Stimulated activated naive CD8-positive, alpha-beta T cell treated with anti-CD3 and anti-CD28 coated beads, Interleukin-15, amount 100 ng/mL, for 72 hours (primary cell): ENCODE measurements around the gene TMEM190.
"Not testable (repeated sequence)": the region's sequence is repeated elsewhere in the genome, so short reads cannot be mapped to it uniquely, and the experiment has no call there.

ENCODE experiments used
- ATAC-seq: fragments of 150-1000 bp; cut with Tn5 transposase; 2 replicates; pipeline ENCODE4 v1.10.0; 2021; ENCODE audit warnings: mild to moderate bottlenecking, moderate library complexity
- DNase-seq, 2 donors: peaks; one replicate each; pipeline ENCODE4 v3.0.0; 2021 to 2022
- H3K27ac Mint-ChIP-seq, 2 donors: one replicate each; pipeline ENCODE4 v1.8.0; 2022; ENCODE audit warnings: mild to moderate bottlenecking in 2 of 2, mixed read lengths in 2 of 2, moderate library complexity in 2 of 2
- H3K27me3 Mint-ChIP-seq: one replicate; pipeline ENCODE4 v1.8.0; 2022; ENCODE audit warnings: mixed read lengths
- H3K4me1 Mint-ChIP-seq: one replicate; pipeline ENCODE4 v1.8.0; 2022; ENCODE audit warnings: mild to moderate bottlenecking, mixed read lengths
- H3K4me3 Mint-ChIP-seq, 2 donors: one replicate each; pipeline ENCODE4 v1.8.0; 2022; ENCODE audit warnings: mild to moderate bottlenecking in 2 of 2, mixed read lengths in 2 of 2, moderate library complexity in 1 of 2
- H3K9me3 Mint-ChIP-seq, 2 donors: one replicate each; pipeline ENCODE4 v1.8.0; 2022; ENCODE audit warnings: mixed read lengths in 2 of 2

The TMEM190 gene

DNA sequence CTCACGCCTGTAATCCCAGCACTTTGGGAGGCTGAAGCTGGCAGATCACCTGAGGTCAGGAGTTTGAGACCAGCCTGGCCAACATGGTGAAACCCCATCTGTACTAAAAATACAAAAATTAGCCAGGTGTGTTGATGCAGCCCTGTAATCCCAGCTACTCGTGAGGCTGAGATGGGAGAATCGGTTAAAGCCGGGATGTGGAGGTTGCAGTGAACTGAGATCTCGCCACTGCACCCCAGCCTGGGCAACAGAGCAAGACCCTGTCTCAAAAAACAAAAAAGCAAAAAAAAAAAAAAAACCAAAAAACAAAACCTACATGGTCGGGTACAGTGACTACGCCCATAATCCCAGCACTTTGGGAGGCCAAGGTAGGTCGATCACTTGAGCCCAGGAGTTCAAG lies 32.6 kb downstream of the TMEM190 start:
- not testable (repeated sequence) for H3K27me3 Mint-ChIP-seq, DNase-seq, H3K4me3 Mint-ChIP-seq, ATAC-seq
- H3K4me1 Mint-ChIP-seq: peaks cover 37% of the 10 kb centered on the region
- H3K27ac Mint-ChIP-seq: peak overlapping the region in 1 of 2 donors; percentile 99
- H3K9me3 Mint-ChIP-seq: peaks cover 12 to 14% of the 10 kb centered on the region in 2 donors

DNA sequence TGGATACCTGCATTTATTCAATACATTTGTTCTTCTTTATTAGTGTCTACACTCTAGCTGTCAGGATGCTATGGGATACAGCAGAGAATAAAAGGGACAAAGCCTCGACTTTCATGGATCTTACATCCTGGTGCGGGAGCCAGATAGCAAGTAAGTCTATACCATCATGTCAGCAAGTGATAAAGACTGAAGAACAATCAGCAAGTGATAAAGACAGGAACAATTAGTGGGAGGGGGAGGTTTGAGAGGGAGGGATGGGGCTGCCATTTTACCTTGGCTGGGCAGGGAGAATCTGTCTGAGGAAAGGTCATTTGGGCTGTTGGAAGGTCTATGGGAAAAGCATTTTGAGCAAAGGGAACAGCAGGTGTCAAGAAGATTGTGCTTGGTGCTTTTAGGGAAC lies 33.5 kb downstream of the TMEM190 start:
- no peak overlapping the region for H3K27ac Mint-ChIP-seq
- H3K4me1 Mint-ChIP-seq: peaks cover 35% of the 10 kb centered on the region
- ATAC-seq (no peak), DNase-seq (no peak)
- peaks cover 7% of the 10 kb centered on the region for H3K27me3 Mint-ChIP-seq
- H3K4me3 Mint-ChIP-seq: no peak overlapping the region
- H3K9me3 Mint-ChIP-seq: peaks cover 12 to 14% of the 10 kb centered on the region in 2 donors

DNA sequence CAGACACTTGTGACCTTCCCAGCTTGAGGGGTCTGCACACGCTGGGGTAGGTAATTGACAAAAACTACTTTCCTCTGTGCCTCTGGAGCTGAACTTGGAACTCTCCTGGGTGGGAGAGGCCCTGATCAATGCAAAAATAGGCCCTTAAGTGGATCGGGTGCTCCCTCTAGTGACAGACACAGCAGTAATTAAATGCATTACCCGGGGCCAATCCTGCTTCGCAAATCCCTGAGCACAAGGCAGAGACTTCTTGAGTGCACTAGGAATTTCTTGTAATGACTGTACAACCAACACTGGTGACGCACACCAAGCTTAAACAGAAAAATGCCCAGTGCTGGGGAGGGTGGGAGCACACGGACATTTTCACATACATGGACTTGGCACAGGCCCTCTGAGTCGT lies 41.6 kb downstream of the TMEM190 start:
- peak; percentile 70 for ATAC-seq

DNA sequence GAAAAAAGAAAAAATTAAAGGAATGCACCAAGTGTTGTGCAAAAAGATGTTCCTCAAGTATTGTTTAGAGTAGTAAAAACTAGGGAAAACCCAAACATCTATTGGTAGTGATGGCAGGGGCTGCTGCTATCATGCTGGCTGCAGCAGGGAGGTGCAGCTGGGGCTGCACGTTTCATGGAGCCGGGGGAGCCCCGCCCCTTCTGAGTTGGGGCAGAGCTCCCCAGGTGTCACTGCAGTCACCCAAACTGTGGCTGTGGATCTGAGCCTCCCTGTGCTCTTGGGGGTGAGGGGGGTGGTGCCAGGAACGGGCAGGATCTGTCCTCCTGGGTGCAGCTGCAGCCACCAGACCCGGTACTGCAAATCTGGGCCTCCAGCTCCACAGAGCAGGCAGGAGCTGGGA lies 42.5 kb downstream of the TMEM190 start:
- H3K9me3 Mint-ChIP-seq: no peaks in the 10 kb centered on the region
- H3K27me3 Mint-ChIP-seq: no peaks in the 10 kb centered on the region
- no peak for DNase-seq
- peaks cover 21% of the 10 kb centered on the region for H3K4me1 Mint-ChIP-seq
- no peak for ATAC-seq
- H3K27ac Mint-ChIP-seq: no peak overlapping the region
- H3K4me3 Mint-ChIP-seq: no peak overlapping the region

More for the DNA sequence above, 41.6 kb downstream of the TMEM190 start:
- Mint-ChIP-seq H3K4me3 (no peak overlapping the region), H3K4me1 (peaks cover 21% of the 10 kb centered on the region), H3K27me3 (no peaks in the 10 kb centered on the region), H3K27ac (no peak overlapping the region), H3K9me3 (no peaks in the 10 kb centered on the region)
- DNase-seq: peak; percentile 47 to 55

DNA sequence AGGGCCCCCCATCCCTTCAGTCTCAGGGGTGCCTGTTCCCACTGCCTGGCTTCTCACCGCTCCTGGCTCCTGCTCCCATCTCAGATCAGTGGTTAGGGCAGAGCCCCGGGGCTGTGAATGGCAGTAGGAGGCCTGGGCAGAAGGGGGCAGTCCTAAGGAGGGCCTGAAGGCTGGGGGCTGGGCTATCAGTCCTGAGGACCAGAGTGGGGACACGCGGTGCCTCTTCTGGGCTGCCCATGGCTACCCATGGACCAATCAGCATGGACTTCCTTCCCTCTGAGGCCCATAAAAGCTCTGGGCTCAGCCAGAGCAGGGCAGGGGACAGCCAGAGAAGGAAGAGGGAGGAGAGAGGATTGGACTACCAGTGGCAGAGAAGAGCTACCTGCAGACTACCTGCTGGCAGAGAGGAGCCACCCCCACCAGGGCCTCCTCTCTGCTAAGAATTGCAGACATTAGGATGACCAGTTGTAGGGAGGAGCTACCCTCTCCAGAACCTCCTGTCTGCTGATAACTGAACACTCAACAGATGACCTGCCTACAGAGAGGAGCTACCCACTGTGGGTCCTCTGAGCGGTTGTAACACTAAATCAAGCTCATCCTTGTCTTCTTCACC lies 43.1 kb downstream of the TMEM190 start:
- H3K4me3 Mint-ChIP-seq: no peak overlapping the region
- no peak for DNase-seq
- no peaks in the 10 kb centered on the region for H3K9me3 Mint-ChIP-seq
- peaks cover 21% of the 10 kb centered on the region for H3K4me1 Mint-ChIP-seq
- H3K27ac Mint-ChIP-seq: no peak overlapping the region
- no peaks in the 10 kb centered on the region for H3K27me3 Mint-ChIP-seq
- no peak for ATAC-seq

DNA sequence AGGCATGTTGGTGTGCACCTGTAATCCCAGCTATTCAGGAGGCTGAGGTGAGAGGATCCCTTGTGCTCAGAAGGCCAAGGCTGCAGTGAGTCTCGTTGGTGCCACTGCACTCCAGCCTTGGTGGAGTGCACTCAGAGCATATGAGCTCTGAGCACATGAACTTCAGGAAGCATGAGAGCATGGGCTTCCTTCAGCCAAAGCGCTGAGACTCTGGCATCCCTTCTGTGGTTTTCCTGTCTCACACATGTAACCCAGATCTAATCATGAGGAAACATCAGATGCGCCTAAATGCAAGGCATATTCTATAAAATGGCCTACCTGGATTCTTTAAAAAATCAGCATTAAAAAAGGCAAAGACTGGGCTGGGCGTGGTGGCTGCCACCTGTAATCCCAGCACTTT lies 44.7 kb downstream of the TMEM190 start:
- not testable (repeated sequence) for H3K9me3 Mint-ChIP-seq, ATAC-seq, DNase-seq, H3K4me3 Mint-ChIP-seq, H3K27ac Mint-ChIP-seq, H3K27me3 Mint-ChIP-seq
- peaks cover 21% of the 10 kb centered on the region for H3K4me1 Mint-ChIP-seq

DNA sequence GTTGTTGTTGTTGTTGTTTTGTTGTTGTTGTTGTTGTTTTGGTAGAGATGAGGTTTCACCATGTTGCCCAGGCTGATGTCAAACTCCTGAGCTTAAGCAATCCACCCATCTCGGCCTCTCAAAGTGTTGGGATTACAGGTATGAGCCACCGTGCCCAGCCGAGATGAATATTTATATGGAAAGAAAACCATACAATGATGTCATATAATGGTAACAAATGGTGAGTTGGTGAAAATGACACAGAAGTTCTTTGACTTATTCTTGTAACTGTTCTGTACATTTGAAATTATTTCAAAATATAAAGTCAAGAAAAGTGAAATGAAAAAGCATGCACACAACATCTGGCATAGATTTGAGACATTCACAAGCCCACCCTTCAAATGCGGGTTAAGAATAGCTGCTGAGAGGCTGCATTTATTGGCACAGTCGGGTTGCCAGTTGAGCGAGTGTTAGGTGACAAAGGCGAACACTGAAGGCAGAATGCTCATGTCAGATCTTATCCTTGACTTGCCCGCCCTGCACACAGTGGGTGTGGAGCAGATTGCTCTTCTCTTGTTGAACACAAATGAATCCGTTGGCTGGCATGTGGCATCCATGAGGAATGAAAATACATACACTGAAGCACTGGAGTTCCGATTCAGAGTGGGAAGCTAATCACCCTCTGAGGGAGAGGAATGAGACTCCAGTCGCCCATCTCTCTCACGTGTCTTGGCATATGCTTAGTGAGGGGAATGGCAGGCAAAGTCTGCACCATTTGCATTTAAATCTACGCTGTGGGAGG lies 46.8 kb downstream of the TMEM190 start:
- peaks cover 10% of the 10 kb centered on the region for H3K27me3 Mint-ChIP-seq

DNA sequence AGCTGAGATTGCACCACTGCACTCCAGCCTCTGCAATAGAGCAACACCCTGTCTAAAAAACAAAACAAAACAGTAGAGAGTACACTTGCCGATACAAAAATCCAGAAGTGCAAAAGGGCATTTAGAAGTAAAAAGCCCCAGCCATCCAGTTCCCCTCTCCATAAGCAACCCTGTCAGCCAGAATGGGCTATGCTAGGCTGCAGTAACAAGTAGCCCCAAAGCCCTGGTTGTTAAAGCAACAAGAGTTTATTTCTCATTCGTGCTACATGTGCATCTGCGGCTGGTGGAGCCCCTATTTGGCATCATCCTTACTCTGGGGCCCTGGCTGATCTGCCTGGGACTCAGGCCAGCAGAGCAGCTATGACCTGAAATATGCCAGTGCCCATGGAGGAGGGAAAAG lies 47.9 kb downstream of the TMEM190 start:
- ATAC-seq (no peak), DNase-seq (no peak)
- H3K27ac Mint-ChIP-seq: no peak overlapping the region
- H3K27me3 Mint-ChIP-seq: peaks cover 21% of the 10 kb centered on the region
- H3K4me1 Mint-ChIP-seq: peaks cover 28% of the 10 kb centered on the region
- no peaks in the 10 kb centered on the region for H3K9me3 Mint-ChIP-seq
- H3K4me3 Mint-ChIP-seq: no peak overlapping the region

More for the DNA sequence above, 46.8 kb downstream of the TMEM190 start:
- DNase-seq (no peak), ATAC-seq (no peak)
- no peak overlapping the region for H3K27ac Mint-ChIP-seq
- peaks cover 18% of the 10 kb centered on the region for H3K4me1 Mint-ChIP-seq
- no peaks in the 10 kb centered on the region for H3K9me3 Mint-ChIP-seq
- H3K4me3 Mint-ChIP-seq: no peak overlapping the region

DNA sequence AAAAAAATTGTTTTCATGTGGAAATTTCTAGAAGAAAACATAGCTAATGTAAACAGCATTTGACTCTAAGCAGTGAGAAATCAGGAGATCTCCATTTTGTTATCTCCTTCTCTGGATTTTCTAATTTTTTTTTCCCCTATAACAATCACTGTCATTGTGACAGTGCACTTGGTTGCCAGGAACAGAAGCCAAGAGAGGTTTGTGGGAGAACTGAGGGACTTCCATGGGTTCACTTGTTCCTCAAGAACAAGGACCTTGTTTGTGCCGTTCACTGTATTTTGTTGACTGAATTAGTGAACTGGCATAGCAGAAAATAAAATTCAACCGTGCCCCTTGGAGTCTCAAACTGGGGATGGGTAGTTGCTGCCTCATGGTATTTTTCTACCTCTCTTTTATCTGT lies 49.4 kb downstream of the TMEM190 start:
- Mint-ChIP-seq H3K4me3 (no peak overlapping the region), H3K9me3 (peaks cover 0 to 8% of the 10 kb centered on the region in 2 donors), H3K27me3 (peaks cover 37% of the 10 kb centered on the region), H3K27ac (no peak overlapping the region), H3K4me1 (peaks cover 27% of the 10 kb centered on the region)
- DNase-seq (no peak), ATAC-seq (no peak)
